ENCODE data around the gene KLC1. TPM values are rescaled to one million over a fixed set of nuclear protein-coding genes. Genes with fewer than 3 reads are reported as not detected.

The KLC1 gene
- total and polyA plus RNA-seq, 2 of the 13 experiments (the other 11 are each of a cell fraction or from before 2014, with no cell fraction given): 53.2 to 63.5 TPM

DNA sequence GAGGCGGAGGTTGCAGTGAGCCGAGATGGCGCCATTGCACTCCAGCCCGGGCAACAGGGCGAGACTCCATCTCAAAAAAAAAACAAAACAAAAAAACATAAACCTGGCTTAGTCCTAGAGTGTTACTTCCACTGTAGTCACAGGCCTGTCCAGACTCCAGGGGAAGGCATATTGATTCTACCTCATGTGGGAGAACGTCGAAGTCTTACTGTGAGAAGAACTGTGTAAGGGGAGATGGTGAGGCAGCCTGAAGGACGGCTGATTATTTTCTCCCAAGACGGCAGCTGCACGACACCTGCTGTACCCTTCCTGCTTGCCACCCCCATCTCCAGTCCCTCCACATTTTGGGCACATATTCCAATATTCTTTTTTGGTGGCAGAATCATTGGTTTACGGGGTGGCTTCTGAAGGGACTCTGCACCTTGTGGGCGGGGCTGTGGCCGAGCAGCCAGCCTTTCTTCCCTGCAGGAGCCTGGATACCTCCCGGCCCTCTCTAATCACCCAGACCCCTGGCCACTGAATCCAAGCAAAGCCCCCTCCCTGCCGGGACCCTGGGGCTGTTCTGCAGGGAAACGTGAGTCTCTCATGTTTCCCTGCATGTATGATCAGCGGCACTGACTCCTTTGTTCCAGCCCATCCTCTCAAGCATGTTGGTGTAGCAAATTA, 12.2 kb upstream of the KLC1 start (continued):
- TF ChIP-seq, protein P1, sequence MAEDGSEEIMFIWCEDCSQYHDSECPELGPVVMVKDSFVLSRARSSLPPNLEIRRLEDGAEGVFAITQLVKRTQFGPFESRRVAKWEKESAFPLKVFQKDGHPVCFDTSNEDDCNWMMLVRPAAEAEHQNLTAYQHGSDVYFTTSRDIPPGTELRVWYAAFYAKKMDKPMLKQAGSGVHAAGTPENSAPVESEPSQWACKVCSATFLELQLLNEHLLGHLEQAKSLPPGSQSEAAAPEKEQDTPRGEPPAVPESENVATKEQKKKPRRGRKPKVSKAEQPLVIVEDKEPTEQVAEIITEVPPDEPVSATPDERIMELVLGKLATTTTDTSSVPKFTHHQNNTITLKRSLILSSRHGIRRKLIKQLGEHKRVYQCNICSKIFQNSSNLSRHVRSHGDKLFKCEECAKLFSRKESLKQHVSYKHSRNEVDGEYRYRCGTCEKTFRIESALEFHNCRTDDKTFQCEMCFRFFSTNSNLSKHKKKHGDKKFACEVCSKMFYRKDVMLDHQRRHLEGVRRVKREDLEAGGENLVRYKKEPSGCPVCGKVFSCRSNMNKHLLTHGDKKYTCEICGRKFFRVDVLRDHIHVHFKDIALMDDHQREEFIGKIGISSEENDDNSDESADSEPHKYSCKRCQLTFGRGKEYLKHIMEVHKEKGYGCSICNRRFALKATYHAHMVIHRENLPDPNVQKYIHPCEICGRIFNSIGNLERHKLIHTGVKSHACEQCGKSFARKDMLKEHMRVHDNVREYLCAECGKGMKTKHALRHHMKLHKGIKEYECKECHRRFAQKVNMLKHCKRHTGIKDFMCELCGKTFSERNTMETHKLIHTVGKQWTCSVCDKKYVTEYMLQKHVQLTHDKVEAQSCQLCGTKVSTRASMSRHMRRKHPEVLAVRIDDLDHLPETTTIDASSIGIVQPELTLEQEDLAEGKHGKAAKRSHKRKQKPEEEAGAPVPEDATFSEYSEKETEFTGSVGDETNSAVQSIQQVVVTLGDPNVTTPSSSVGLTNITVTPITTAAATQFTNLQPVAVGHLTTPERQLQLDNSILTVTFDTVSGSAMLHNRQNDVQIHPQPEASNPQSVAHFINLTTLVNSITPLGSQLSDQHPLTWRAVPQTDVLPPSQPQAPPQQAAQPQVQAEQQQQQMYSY (CRISPR knock-in tag; IDR thresholded peaks at IDR 0.05): no peak

DNA sequence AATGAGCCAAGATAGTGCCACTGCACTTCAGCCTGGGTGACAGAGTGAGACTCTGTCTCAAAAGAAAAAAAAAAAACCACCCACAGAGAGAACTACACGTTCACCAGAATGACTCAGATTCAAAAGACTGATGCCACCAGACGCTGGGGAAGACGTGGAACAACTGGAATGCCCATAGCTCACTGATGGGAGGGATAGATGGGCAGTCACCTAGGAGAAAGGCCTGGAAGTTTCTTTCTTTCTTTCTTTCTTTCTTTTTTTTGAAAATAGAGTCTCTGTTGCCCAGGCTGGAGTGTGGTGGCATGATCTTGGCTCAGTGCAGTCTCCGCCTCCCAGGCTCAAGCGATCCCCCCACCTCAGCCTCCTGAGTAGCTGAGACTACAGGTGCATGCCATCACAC, 10.0 kb upstream of the KLC1 start:
- FAIRE-seq (no peak), ATAC-seq (no peak), DNase-seq (ENCODE audit: low spot score) (no peak)
- in situ Hi-C loops (cut with HindIII; ENCODE audit: extremely low pct_ligation_motif_present, low pct_unique_long_range_greater_than_20kb): no loop called here
- peaks cover 47% of the 10 kb centered on the region for H3K4me1 ChIP-seq (ENCODE audit: insufficient read depth, low read length)
- H3K4me3 ChIP-seq (replicated peaks in 1 of 3; ENCODE audit: insufficient read depth in 1 of 3, low read depth in 2 of 3, low read length in 3 of 3): no peak overlapping the region
- TF ChIP-seq TP53 (CRISPR knock-in tag; conservative IDR thresholded peaks at IDR 0.05) (no peak), ZNF772 (CRISPR knock-in tag; IDR thresholded peaks at IDR 0.05) (no peak), GZF1 (CRISPR knock-in tag; IDR thresholded peaks at IDR 0.05) (no peak), ZNF567 (CRISPR knock-in tag; IDR thresholded peaks at IDR 0.05; ENCODE audit: borderline replicate concordance) (no peak), RARA (CRISPR knock-in tag; IDR thresholded peaks at IDR 0.05) (no peak), ZFP36 (IDR thresholded peaks at IDR 0.05; ENCODE audit: borderline replicate concordance, low read depth, low read length, partially characterized antibody) (no peak), REPIN1 (CRISPR knock-in tag; IDR thresholded peaks at IDR 0.05; ENCODE audit: borderline replicate concordance, low read depth) (no peak)
- no peak overlapping the region for H2AFZ ChIP-seq (ENCODE audit: low read length)
- ChIA-PET POLR2A (interaction anchor here (1.0 kb wide), 1 partner anchor 10 kb away, joined by 3 read pairs; the partner anchor contains the start of gene KLC1), CTCF (ENCODE audit: low intra/inter-chr PET ratio, low total read pairs) (no interaction called here)
- no peak overlapping the region for H3K9ac ChIP-seq (ENCODE audit: insufficient read depth, low read depth, low read length)
- WGBS (ENCODE audit: low lambda C conversion rate): 28% methylated on average over 5 of the region's 5 CpGs
- no peaks in the 10 kb centered on the region; a peak in 1 of 5 replicates for H3K27me3 ChIP-seq (ENCODE audit: control insufficient read depth in 1 of 2, insufficient read depth in 2 of 2, low read length in 2 of 2)
- intact Hi-C loops (cut with micrococcal nuclease; ENCODE audit: unreplicated experiment): no loop called here
- no peaks in the 10 kb centered on the region for H3K9me3 ChIP-seq (ENCODE audit: low read length)
- no peaks in the 10 kb centered on the region for H4K20me1 ChIP-seq (ENCODE audit: insufficient read depth, low read length)
- BruUV-seq (replicated peaks): no TSS peak
- H3K79me2 ChIP-seq (ENCODE audit: insufficient read depth, low read length): no peaks in the 10 kb centered on the region
- H3K27ac ChIP-seq (ENCODE audit: extremely low read length, insufficient read depth, low read length): no peak overlapping the region
- H3K4me2 ChIP-seq (ENCODE audit: low read depth, low read length): no peak overlapping the region
- H3K36me3 ChIP-seq (replicated peaks in 1 of 2; ENCODE audit: control insufficient read depth in 1 of 2, insufficient read depth in 2 of 2, low read length in 2 of 2): no peaks in the 10 kb centered on the region

All from HepG2 (cell line).